ENCODE measurements around the gene SLX4IP.

- TF ChIP-seq, protein P1, sequence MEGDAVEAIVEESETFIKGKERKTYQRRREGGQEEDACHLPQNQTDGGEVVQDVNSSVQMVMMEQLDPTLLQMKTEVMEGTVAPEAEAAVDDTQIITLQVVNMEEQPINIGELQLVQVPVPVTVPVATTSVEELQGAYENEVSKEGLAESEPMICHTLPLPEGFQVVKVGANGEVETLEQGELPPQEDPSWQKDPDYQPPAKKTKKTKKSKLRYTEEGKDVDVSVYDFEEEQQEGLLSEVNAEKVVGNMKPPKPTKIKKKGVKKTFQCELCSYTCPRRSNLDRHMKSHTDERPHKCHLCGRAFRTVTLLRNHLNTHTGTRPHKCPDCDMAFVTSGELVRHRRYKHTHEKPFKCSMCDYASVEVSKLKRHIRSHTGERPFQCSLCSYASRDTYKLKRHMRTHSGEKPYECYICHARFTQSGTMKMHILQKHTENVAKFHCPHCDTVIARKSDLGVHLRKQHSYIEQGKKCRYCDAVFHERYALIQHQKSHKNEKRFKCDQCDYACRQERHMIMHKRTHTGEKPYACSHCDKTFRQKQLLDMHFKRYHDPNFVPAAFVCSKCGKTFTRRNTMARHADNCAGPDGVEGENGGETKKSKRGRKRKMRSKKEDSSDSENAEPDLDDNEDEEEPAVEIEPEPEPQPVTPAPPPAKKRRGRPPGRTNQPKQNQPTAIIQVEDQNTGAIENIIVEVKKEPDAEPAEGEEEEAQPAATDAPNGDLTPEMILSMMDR (conservative IDR thresholded peaks at IDR 0.05; ENCODE audit: low read depth, low read length) = no peak
- TF ChIP-seq EZH2 (IDR thresholded peaks at IDR 0.05; ENCODE audit: low read length, unreplicated experiment) (no peak), EZH2phosphoT487 (IDR thresholded peaks at IDR 0.05; ENCODE audit: borderline replicate concordance, low read length) (no peak)
Measured at GRCh38 chr20:10504608-10504993, 69.5 kb downstream of the SLX4IP start.

Measured in PC-3 (cell line).